Measurements from ENCODE around the gene CDH4.

CDH4 gene

GRCh38 chr20:61684136-61684535 is 432.1 kb downstream of the CDH4 start:
- no peak for DNase-seq

DNA sequence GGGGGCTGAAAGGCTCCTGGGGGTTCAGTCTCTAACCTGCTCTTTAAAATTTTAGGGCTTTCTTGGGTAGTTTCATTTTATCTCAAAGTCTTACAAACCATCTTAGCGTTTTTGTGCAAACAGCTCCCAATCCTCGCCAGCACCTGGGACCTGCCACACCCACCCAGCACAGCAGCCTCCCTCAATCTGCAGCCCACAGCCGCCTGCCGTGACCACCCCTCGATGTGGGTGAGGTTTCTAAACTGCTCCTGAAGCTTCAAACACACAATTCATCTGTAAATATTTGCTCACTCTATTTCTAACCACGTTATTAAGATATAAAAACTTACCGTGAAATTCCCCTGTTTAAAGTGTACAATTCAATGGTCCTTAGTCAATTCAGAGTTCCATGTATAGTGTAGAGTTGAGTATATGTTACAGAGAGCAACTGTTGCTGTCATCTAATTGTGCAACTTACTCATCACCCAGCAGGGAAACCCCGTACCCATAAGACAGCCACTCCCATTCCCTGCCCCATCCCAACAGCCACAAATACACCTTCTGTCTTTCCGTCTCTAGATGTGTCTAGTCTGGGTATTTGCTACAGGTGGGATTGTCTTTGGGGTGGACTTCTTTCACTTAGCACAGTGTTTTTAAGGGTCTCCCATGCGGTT is 432.6 kb downstream of the CDH4 start:
- DNase-seq, result no peak

DNA sequence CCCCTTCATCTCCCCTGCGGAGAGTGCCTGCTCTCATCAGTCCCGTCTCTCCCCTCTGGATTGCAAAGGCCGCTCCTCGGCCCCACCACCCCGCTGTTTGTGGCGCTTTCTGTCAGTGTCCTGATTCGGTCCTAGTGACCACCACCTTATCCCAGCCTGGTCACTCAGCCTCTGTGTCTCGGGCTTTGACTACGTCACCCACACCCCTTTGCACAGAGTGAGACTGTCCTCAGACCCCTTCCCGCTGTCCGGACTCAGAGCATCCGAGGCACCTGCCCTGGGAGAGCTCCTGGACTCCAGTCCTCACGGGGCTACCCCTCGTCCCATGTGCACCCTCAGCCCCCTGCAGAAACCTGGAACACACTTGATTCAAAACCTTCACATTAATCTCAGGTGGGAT is 433.4 kb downstream of the CDH4 start:
- no peak for DNase-seq

DNA sequence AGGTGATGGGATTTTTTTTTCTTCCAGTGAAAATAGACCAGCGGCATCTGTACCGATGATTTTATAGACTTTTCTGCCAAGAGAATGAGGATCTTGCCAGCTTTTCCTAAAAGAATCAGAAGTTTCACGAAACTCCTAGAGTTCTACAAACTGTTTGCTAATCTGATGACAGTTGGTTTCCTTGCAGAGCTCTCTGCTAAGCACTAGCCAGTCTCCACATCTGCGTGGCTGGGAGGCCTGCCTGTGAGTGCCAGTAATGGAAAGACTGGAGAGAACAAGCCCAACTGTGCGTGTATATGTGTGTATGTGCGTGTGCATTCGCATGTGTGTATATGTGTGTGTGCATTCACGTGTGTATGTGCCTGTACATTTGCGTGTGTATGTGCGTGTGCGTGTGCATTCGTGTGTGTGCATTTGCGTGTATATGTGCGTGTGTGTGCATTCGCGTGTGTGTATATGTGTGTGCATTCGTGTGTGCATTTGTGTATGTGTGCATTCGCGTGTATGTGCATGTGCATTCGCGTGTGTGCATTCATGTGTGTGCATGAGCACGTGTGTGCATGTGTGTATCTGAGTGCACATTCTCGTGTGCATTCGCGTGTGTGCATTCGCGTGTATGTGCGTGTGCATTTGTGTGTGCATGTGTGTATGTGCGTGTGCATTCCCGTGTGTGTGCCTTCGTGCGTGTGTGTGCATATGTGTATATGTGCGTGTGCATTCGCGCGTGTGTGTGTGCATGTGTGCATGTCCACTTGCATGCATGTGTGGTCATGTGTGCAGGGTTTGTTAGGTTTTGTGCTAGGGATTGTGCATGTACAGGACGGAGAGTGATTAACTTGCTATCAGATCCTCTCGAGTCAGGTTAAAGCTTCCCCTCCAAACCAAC is 434.2 kb downstream of the CDH4 start:
- no peak for DNase-seq

DNA sequence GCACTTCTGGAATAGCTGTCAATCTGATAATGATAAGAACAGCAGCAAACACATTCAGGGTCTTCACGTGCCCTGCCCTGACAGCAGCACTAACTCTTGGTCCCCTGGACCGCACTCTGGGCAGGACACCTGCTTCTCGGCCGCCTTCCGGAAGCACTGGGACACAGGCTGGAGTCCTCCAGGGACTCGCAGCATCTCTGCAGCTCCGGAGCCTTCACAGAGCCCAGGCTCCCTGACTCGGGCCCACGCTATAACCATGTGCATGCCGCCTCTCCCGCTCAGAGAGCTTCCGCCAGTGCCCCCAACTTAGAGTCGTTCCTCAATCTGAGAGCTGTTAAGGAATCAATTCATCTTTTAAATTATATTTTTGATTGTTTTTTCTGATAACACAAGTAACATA is 436.4 kb downstream of the CDH4 start:
- no peak for DNase-seq

DNA sequence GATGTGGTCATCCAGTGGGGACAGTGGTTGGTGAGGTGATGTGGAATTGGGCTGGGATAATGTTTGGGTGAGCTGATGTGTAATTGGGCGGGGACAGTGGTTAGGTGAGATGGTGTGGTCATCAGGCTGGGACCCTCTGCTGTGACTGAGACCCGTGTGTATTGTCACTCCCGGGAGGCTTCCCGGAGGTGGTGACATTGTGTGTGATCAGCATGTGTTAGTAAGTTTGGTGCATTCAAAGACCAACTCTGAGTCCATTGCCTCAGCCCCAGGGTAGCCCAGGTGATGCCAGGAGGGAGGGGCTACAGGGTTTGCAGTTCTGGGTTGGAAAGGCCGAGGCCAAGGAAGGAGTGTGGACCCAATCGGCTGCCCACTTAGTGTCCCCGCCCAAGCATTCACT is 438.1 kb downstream of the CDH4 start:
- no peak for DNase-seq

DNA sequence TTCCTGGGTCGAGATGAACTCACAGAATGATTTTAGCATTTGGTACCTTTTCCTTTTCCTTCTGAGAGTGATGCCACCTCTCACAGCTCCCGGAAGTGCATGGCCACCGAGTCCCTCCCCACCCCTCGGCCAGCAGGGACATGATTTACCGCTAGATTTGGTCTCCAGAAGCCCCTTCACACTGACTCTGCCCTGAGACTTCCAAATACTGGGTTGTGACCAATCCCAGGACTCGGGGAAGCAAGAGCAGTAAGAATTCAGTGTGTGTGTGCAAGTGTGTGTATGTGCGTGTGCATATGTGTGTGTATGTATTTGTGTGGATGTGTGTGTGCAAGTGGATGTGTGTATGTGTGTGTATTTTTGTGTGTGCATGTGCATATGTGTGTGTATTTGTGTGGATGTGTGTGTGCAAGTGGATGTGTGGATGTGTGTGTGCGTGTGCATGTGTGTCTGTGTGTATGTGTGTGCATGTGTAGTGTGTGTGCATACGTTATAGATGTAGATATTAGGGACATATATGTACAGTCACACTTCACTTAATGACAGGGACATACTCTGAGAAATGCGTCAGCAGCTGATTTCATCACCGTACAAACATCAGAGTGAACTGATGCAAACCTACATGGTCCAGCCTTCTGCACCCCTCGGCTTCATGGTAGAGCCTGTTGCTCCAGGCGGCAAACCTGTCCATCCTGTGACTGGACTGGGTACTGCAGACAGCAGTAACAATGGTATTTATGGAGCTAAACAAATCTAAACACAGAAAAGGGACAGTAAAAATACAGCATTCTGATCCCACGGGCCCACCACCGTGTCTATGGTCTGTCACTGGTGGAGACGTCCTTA is 439.2 kb downstream of the CDH4 start:
- peak; percentile 5 for DNase-seq

GRCh38 chr20:61691978-61692377 is 439.9 kb downstream of the CDH4 start:
- DNase-seq, result no peak

- peak; percentile 11 for DNase-seq
Measured at GRCh38 chr20:61692479-61692878, 440.4 kb downstream of the CDH4 start.

GRCh38 chr20:61693055-61693600 is 441.1 kb downstream of the CDH4 start:
- DNase-seq, result no peak

DNA sequence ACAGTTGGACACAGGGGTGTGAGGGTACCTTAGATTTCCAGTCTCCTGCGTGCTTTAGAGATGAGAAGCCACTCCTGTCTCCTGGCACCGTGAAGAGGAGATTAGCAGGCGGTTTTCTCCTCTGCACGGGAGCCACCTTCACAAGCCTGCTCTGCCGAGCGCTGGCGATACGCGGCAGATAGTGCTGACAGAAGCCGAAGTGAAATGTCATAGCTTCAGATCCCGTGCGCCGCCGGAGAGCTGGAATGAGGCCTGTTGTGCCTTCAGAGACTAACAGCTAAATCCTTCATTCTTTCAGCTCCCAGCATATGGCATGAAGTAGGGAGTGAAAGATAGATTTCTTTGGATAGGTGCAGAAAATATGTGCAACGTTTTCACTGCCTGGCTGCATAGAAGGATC is 442.6 kb downstream of the CDH4 start:
- peak; percentile 8 for DNase-seq

DNA sequence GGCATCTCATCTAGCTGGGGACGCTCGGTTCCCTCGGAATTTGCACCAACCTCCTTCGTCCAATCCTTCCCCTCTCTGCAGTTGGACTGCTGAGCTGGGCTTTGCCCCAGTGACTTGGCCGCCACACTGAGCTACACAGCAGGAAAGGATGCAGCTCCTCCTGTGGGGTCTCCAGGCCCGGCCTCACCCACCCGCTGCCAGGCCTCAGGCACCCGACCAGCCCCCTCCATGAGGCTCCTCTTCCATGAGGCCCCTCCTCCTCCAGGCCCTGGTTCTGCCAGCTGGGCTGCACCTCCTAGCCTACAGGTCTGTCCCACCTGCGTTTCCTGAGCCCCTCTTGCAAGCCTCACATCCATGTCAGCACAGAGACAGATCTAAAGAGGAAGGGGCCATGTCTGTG is 443.7 kb downstream of the CDH4 start:
- DNase-seq, result no peak

DNA sequence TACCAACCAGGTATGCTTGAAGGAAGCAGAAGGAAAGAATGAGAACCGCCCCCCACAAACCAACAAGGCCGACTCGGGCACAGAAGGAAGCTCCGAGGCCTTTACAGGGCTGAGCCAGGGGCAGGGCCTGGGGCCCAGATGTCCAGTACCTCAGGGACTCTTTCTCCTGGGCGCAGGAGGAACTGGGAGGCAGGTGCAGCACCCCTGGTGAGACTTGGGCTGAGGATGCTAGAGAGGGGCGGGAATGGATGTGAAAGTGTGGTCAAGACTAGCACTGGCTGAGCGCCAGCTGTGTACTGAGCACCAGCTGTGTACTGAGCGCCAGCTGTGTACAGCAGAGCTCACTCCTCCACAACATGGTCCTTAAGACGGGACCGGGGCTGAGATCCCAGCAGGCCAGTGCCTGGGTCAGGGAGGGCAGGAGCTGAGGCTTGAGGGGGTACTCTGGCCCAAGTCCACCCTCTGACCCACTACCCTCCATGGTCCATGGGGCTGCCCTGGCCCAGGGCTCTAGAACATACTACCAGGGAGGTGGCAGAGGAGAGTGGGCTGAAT is 444.2 kb downstream of the CDH4 start:
- DNase-seq, result no peak

DNA sequence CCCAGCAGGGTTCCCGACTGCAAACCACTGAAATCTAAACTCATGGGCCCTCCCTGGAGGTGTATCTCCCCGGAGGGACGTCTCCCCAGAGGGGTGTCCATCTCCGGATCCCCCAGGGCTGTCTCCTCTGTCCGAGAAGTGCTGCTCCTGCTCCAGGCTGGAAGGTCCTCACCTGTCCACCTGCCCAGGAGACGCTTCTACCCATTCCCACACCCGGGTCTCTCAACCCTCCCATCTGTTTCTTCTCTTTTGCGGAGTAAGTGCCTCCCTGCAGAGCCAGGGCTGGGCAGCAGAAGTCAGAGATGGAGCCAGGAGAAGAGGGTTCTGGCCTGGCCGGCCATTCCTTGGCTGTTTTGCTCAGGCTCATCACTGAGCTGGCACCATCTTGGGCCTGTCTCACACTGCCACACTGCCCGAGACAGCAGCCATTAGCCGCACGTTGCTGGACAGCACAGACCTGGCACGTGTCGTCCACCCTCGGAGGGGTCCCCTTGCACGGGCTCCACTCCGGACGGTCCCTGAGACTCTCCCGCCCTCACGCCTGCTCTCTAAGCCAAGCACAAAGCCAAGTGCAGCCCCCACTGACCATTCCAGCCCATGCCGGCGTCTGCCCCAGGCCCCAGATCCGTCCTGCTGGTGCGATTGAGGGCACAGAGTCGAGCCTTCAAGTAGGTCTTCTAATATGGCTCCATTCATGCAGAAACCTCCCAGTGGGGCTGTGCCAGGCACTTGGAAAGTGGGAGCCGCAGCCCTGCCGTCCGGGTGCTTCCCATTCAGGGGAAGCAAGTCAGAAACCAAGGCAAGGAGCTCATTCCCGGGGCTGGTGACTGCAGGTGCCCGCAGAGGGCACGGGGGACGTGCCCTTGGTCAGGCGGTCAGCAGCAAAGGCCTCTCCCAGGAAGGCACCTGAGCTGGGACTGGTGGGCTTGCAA is 445.9 kb downstream of the CDH4 start:
- no peak for DNase-seq

- DNase-seq, result no peak
Measured at GRCh38 chr20:61698598-61699494, 446.8 kb downstream of the CDH4 start.

- no peak for DNase-seq
Measured at GRCh38 chr20:61699495-61700374, 447.7 kb downstream of the CDH4 start.

DNA sequence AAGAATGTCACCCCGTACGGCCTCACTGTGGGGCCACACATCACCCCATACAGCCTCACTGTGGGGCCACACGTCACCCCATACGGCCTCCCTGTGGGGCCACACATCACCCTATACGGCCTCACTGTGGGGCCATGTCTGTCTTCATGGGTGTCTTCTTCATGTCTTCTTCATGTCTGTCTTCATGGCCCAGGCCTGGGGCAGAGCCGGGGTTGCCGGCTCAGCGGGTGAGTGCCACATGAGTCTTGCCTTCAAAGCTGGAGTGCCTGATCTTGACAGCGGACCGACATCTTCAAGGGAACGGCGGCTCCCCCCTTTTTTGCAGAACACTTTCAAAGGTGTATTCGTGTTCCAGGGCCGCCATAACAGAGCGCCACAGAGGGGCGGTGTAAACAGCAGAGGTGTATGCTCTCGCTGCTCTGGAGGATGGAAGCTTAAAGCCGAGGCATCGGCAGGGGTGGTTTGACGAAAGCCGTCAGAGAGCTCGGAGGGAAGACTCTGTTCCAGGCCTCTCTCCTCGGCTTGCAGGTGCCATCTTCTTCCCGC is 448.6 kb downstream of the CDH4 start:
- DNase-seq, result no peak

- no peak for DNase-seq
Measured at GRCh38 chr20:61701401-61701800, 449.3 kb downstream of the CDH4 start.

DNA sequence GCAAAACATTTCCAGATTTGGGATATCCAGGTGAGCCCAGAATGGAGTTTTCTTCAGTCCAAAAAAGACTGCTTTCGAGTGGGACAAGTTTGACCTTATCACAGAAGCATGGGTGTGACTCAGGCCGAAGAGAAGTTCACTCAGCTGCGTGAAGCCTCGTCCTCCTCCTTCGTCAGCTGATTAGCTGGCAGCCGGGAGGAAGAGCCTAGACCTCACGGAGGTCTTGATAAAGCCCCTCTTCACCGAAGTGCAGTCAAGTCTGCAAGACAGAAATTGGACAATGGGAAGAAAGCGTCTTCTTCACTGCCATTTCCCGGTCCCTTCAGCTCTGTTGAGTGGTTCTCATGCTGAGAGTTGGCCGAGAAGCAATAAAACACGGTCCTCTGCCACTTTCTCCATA is 449.7 kb downstream of the CDH4 start:
- DNase-seq, result no peak
